Prostate gland (tissue), 1 donor: ENCODE data around the gene TDP2.

Experiments used
- POLR2A ChIP-seq: fragments of 450-650 bp; IDR thresholded peaks from one replicate; pipeline ENCODE4 v1.6.1; 2016; ENCODE audit warnings: antibody characterized with exemption, mild to moderate bottlenecking
- POLR2AphosphoS5 ChIP-seq: sonication (generic); formaldehyde crosslinking; IDR thresholded peaks from one replicate; pipeline ENCODE4 v1.6.1; 2017; ENCODE audit warnings: antibody characterized with exemption

DNA sequence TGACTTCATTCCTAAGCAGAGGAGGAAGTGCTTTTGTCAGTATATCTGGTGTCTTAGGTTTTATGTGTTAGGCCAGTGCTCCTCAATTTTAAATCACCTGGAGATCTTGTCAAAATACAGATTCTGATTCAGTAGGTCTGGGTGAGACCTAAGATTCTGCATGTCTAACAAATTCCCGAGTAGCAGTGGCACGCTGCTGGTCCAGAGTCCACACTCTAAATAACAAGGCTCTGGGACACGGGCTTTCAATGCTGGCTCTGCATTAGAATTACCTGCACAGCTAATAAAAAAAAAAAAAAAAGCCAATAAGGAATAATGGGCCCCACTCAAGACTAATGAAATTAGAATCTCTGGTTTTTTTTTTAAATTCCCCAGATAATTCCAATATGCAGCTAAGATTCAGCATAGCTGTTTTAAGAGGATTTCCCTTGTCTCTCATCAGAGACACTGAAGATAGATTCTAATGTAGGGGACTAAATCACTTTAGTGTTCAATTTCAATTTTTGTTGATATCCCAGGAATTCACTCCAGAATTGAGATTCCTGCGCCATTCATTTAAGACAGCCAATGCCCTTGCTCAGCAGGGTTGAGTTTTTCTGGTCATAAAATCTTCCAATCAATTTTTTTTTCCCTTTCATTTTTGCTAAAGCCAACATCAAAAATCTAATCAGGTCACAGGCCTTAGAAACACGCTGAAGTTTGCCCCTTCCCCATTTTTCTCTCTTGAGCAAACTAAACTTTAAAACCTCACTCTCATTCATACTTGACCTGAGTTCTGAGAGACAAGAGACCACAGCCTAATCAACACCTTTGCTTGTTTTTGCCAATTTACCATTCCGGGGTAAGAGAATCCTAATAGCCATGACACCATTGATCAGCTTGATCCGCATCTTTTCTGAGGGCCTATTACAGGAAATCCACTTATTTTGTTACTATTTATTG, 2.4 kb downstream of the TDP2 start:
- TF ChIP-seq POLR2AphosphoS5 (no peak), POLR2A (no peak)
